Vagina (tissue), 2 donors: Measurements from ENCODE around the gene SLC6A3.

Experiments
- CTCF ChIP-seq, 3 experiments: fragments of 450-650 bp in 2 of 3; fragments of 200-600 bp in 1 of 3; sonication (generic) in 1 of 3; IDR thresholded peaks; one replicate each; pipeline ENCODE4 v1.5.1; 2017 to 2019; ENCODE audit warnings: antibody characterized with exemption in 3 of 3, mild to moderate bottlenecking in 2 of 3, moderate library complexity in 2 of 3
- POLR2AphosphoS5 ChIP-seq, 2 donors: sonication (generic); formaldehyde crosslinking; IDR thresholded peaks; one replicate each; pipeline ENCODE4 v1.9.0; 2017; ENCODE audit warnings: antibody characterized with exemption in 2 of 2, mild to moderate bottlenecking in 2 of 2, low read depth in 1 of 2; ENCODE audit not compliant: insufficient read depth in 1 of 2

DNA sequence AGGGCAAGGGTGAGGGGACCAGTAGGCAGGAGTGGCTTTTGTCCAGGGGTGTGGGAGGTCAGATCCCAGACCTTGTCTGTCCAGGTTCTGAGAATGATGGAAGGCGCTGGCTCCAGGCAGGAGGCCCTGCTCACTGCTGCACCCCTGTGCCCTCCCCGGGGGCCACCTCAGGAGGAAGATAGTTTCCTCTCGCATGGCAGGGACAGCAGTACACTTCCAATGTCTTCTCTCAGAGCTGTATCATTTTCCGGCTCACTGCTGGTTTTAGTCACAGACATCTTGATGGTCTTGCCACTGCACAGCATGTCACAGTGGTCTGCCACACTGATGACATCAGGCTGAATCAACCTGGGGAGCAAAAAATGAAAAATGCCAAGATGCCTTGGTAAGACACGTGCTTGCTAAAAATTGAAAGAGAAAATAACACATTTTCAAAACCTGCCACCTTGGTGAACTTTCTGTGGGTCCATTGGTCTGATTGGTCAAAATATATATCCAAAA is 3.3 kb upstream of the SLC6A3 start:
- no peak for TF ChIP-seq CTCF (IDR thresholded peaks at IDR 0.05)
- TF ChIP-seq POLR2AphosphoS5 (IDR thresholded peaks at IDR 0.05; ENCODE audit: insufficient read depth in 1 of 2, low read depth in 1 of 2): no peak
